Activated T-cell treated with anti-CD3 and anti-CD28 coated beads for 4 hours (primary cell): ENCODE results near the gene C1QTNF6.
"Not testable (repeated sequence)": the region's sequence is repeated elsewhere in the genome, so short reads cannot be mapped to it uniquely, and the experiment has no call there.

Source experiments
- DNase-seq: peaks from one replicate; pipeline ENCODE4 v3.0.0-alpha.2; 2020

C1QTNF6 gene

GRCh38 chr22:37187891-37188761, at the start of gene C1QTNF6:
TSS of gene C1QTNF6 (minus strand) at chr22:37188247. CDS start at chr22:37188213, 34 bp downstream.
- no peak for DNase-seq

GRCh38 chr22:37235897-37236607, 48.0 kb upstream of the C1QTNF6 start:
- no peak for DNase-seq

GRCh38 chr22:37234736-37235711, 47.0 kb upstream of the C1QTNF6 start:
- DNase-seq: no peak

- no peak for DNase-seq
These were observed 45.9 kb upstream of the C1QTNF6 start for GRCh38 chr22:37233751-37234631.

GRCh38 chr22:37233371-37233750, 45.3 kb upstream of the C1QTNF6 start:
- not testable (repeated sequence) for DNase-seq

- no peak for DNase-seq
These were observed 44.3 kb upstream of the C1QTNF6 start for GRCh38 chr22:37232140-37232998.

- DNase-seq: peak; percentile 69
These were observed 43.5 kb upstream of the C1QTNF6 start for GRCh38 chr22:37231406-37232139.

- peak; percentile 70 for DNase-seq
These were observed 42.8 kb upstream of the C1QTNF6 start for GRCh38 chr22:37230673-37231405.

- peak; percentile 85 for DNase-seq
These were observed 42.0 kb upstream of the C1QTNF6 start for GRCh38 chr22:37229805-37230672.

- no peak for DNase-seq
These were observed 41.2 kb upstream of the C1QTNF6 start for GRCh38 chr22:37229012-37229804.

- DNase-seq: peak; percentile 43
These were observed 40.3 kb upstream of the C1QTNF6 start for GRCh38 chr22:37228106-37229011.

- DNase-seq: no peak
These were observed 38.5 kb upstream of the C1QTNF6 start for GRCh38 chr22:37226514-37226913.

- DNase-seq: no peak
These were observed 38.0 kb upstream of the C1QTNF6 start for GRCh38 chr22:37226087-37226486.

GRCh38 chr22:37225481-37225880, 37.4 kb upstream of the C1QTNF6 start:
- no peak for DNase-seq

GRCh38 chr22:37224757-37225420, 36.8 kb upstream of the C1QTNF6 start:
- DNase-seq: no peak
